Measurements from ENCODE around the gene CELA2A. TPM values are rescaled to one million over a fixed set of nuclear protein-coding genes. Genes with fewer than 3 reads are reported as not detected.
"Not testable (repeated sequence)": the region's sequence is repeated elsewhere in the genome, so short reads cannot be mapped to it uniquely, and the experiment has no call there.

The CELA2A gene
- total RNA-seq, 4 donors from 2014 or later = not detected

DNA sequence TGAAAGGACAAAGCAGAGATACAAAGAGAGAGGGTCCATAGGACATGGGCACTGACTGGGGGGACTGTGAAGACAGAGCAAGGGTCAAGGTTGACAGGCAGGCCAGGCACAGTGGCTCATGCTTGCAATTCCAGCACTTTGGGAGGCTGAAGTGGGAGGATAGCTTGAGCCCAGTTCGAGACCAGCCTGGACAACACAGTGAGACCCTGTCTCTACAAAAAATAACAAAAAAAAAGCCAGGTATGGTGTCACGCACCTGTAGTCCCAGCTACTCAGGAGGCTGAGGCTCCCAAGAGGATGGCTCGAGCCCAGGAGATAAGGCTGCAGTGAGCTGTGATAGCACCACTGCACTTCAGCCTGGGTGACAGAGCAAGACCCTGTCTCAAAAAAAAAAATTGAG lies 63.1 kb downstream of the CELA2A start:
- no peaks in the 10 kb centered on the region for H3K9me3 ChIP-seq
- TF ChIP-seq POLR2A (IDR thresholded peaks at IDR 0.05) = no peak
- TF ChIP-seq, protein P1, sequence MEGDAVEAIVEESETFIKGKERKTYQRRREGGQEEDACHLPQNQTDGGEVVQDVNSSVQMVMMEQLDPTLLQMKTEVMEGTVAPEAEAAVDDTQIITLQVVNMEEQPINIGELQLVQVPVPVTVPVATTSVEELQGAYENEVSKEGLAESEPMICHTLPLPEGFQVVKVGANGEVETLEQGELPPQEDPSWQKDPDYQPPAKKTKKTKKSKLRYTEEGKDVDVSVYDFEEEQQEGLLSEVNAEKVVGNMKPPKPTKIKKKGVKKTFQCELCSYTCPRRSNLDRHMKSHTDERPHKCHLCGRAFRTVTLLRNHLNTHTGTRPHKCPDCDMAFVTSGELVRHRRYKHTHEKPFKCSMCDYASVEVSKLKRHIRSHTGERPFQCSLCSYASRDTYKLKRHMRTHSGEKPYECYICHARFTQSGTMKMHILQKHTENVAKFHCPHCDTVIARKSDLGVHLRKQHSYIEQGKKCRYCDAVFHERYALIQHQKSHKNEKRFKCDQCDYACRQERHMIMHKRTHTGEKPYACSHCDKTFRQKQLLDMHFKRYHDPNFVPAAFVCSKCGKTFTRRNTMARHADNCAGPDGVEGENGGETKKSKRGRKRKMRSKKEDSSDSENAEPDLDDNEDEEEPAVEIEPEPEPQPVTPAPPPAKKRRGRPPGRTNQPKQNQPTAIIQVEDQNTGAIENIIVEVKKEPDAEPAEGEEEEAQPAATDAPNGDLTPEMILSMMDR (IDR thresholded peaks at IDR 0.05) = no peak
- 83 to 97% methylated on average over 3 of the region's 3 CpGs for WGBS, 2 donors
- H3K4me3 ChIP-seq = no peak overlapping the region
- no peaks in the 10 kb centered on the region for H3K27me3 ChIP-seq
- no peak overlapping the region for H3K27ac ChIP-seq
- peaks cover 7 to 30% (median 9%) of the 10 kb centered on the region in 3 donors for H3K4me1 ChIP-seq
- intact Hi-C loops (cut with DNase I) = no loop called here
- peaks cover 0 to 21% (median 0%) of the 10 kb centered on the region in 3 donors for H3K36me3 ChIP-seq
- DNase-seq = no peak

DNA sequence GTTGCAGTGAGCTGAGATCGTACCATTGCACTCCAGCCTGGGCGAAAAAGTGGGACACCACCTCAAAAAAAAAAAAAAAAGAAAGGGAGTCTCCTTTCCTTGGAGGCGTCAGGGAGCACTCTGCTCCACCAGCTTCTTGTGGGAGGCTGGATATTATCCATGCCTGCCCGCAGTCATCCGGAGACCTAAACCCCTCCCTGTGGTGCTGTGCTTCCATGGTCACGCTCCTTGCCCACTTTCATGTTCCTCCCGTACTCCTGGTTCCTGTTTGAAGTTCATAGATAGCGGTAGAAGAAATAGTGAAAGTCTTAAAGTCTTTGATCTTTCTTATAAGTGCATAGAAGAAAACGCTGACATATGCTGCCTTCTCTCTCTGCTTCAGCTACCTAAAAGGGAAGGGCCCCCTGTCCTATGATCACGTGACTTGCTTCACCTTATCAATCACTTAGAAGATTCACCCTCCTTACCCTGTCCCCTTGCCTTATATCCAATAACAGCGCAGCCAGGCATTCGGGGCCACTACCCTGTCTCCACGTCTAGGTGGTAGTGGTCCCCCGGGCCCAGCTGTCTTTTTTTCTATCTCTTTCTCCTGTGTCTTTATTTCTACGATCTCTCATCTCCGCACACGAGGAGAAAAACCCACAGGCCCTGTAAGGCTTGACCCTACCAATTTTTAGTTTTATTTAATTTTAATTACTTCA lies 64.8 kb downstream of the CELA2A start:
- H3K9me3 ChIP-seq; H3K4me3 ChIP-seq; DNase-seq; intact Hi-C loops (cut with DNase I); H3K27ac ChIP-seq; H3K27me3 ChIP-seq: not testable (repeated sequence)
- Histone ChIP-seq H3K4me1 (peaks cover 13 to 34% (median 18%) of the 10 kb centered on the region in 3 donors), H3K36me3 (peaks cover 0 to 17% (median 0%) of the 10 kb centered on the region in 3 donors)
- 88 to 91% methylated on average over 17 of the region's 17 CpGs for WGBS, 2 donors

Other genes with a start within 250 kb of the CELA2A start
- gene FHAD1, start 209.5 kb upstream of the CELA2A start, total RNA-seq = under 1 TPM in 1 of 4 donors, not detected in 3; 0.57 TPM
- 10 to 100 TPM; 47.5 to 79.5 (median 61.0) TPM for gene EFHD2, start 46.8 kb upstream of the CELA2A start, total RNA-seq
- gene CTRC, start 18.3 kb upstream of the CELA2A start, total RNA-seq = not detected
- not detected for gene CELA2B, start 19.4 kb downstream of the CELA2A start, total RNA-seq
- gene CASP9, start 67.5 kb downstream of the CELA2A start, total RNA-seq = 10 to 100 TPM in 3 of 4 donors, 1 to 10 TPM in 1; 8.8 to 22.6 (median 15.5) TPM
- gene DNAJC16, start 70.1 kb downstream of the CELA2A start, total RNA-seq = 10 to 100 TPM in 3 of 4 donors, 1 to 10 TPM in 1; 10.0 to 20.9 (median 14.2) TPM
- gene AGMAT, start 128.3 kb downstream of the CELA2A start, total RNA-seq = 1 to 10 TPM in 1 of 4 donors, under 1 TPM in 3; 0.27 to 1.7 (median 0.59) TPM
- 10 to 100 TPM; 20.6 to 62.9 (median 48.3) TPM for gene DDI2, start 160.7 kb downstream of the CELA2A start, total RNA-seq
- 10 to 100 TPM; 34.6 to 57.9 (median 42.4) TPM for gene PLEKHM2, start 227.6 kb downstream of the CELA2A start, total RNA-seq

Data from esophagus squamous epithelium (tissue), 5 donors.